SK-N-SH (cell line): ENCODE results near the gene PCYT2.

Experiments
- CHD2 ChIP-seq: fragments of 150-350 bp; IDR thresholded peaks from 2 replicates; pipeline ENCODE4 v1.6.1; 2018; ENCODE audit warnings: low read length; ENCODE audit not compliant: partially characterized antibody
- FOSL2 ChIP-seq: IDR thresholded peaks from 2 replicates; pipeline ENCODE4 v1.4.0; 2012; ENCODE audit warnings: low read depth, mild to moderate bottlenecking, moderate library complexity, borderline replicate concordance
- JUND ChIP-seq: IDR thresholded peaks from 2 replicates; pipeline ENCODE4 v1.4.0; 2012
- NFIC ChIP-seq: IDR thresholded peaks from 2 replicates; pipeline ENCODE4 v1.4.0; 2012; ENCODE audit warnings: borderline replicate concordance
- POLR2AphosphoS5 ChIP-seq: IDR thresholded peaks from 2 replicates; pipeline ENCODE4 v1.6.1; 2012; ENCODE audit warnings: low read depth, low read length
- RAD21 ChIP-seq: IDR thresholded peaks from 2 replicates; pipeline ENCODE4 v1.6.1; 2012; ENCODE audit warnings: mild to moderate bottlenecking, low read length
- RXRA ChIP-seq: IDR thresholded peaks from 2 replicates; pipeline ENCODE4 v1.4.0; 2012; ENCODE audit warnings: low read depth, mild to moderate bottlenecking, borderline replicate concordance
- SIN3A ChIP-seq: IDR thresholded peaks from 2 replicates; pipeline ENCODE4 v1.6.1; 2012; ENCODE audit warnings: low read depth, mild to moderate bottlenecking, low read length, moderate library complexity, borderline replicate concordance
- SMC3 ChIP-seq: IDR thresholded peaks from 2 replicates; pipeline ENCODE4 v1.6.1; 2012; ENCODE audit warnings: low read depth, low read length, improper control_type of control experiment
- TCF12 ChIP-seq: IDR thresholded peaks from 2 replicates; pipeline ENCODE4 v1.4.0; 2012
- TF ChIP-seq, protein P1 (sequence below): fragments of 200-600 bp; sonication (generic); IDR thresholded peaks from 2 replicates; pipeline ENCODE4 v1.6.1; 2017; ENCODE audit warnings: antibody characterized with exemption, mild to moderate bottlenecking, moderate library complexity
- TF ChIP-seq, protein P2 (sequence below): IDR thresholded peaks from 2 replicates; pipeline ENCODE4 v1.4.0; 2012; ENCODE audit warnings: low read depth, borderline replicate concordance
- TF ChIP-seq, protein P3 (sequence below): IDR thresholded peaks from 2 replicates; pipeline ENCODE4 v1.4.0; 2012; ENCODE audit warnings: low read depth, borderline replicate concordance

DNA sequence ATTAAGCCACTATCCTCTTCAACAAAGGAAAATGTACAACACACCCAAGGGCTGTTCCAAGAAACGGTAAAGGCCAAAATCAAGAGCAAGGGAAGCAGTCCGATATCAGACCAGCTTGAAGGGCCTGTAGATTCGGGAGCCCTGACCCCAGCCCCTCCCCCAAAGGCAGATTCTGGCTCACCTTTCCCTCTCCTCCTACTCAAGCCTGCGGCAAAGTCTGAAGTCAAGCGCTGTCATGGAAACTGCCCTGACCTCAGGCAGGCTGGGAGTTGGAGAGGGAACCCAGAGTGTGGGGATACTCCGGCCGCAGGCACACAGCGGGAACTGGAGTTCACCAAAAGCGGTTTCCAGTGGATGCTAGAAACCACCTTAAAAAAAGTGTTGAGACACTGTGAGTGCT is 21.6 kb downstream of the PCYT2 start:
- TF ChIP-seq SIN3A (no peak), CHD2 (no peak), POLR2AphosphoS5 (no peak), FOSL2 (no peak), RXRA (no peak), RAD21 (no peak), JUND (no peak), NFIC (no peak), SMC3 (no peak), TCF12 (no peak)
- TF ChIP-seq, protein P1, sequence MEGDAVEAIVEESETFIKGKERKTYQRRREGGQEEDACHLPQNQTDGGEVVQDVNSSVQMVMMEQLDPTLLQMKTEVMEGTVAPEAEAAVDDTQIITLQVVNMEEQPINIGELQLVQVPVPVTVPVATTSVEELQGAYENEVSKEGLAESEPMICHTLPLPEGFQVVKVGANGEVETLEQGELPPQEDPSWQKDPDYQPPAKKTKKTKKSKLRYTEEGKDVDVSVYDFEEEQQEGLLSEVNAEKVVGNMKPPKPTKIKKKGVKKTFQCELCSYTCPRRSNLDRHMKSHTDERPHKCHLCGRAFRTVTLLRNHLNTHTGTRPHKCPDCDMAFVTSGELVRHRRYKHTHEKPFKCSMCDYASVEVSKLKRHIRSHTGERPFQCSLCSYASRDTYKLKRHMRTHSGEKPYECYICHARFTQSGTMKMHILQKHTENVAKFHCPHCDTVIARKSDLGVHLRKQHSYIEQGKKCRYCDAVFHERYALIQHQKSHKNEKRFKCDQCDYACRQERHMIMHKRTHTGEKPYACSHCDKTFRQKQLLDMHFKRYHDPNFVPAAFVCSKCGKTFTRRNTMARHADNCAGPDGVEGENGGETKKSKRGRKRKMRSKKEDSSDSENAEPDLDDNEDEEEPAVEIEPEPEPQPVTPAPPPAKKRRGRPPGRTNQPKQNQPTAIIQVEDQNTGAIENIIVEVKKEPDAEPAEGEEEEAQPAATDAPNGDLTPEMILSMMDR = no peak
- TF ChIP-seq, protein P2, sequence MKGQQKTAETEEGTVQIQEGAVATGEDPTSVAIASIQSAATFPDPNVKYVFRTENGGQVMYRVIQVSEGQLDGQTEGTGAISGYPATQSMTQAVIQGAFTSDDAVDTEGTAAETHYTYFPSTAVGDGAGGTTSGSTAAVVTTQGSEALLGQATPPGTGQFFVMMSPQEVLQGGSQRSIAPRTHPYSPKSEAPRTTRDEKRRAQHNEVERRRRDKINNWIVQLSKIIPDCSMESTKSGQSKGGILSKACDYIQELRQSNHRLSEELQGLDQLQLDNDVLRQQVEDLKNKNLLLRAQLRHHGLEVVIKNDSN = no peak
- TF ChIP-seq, protein P3, sequence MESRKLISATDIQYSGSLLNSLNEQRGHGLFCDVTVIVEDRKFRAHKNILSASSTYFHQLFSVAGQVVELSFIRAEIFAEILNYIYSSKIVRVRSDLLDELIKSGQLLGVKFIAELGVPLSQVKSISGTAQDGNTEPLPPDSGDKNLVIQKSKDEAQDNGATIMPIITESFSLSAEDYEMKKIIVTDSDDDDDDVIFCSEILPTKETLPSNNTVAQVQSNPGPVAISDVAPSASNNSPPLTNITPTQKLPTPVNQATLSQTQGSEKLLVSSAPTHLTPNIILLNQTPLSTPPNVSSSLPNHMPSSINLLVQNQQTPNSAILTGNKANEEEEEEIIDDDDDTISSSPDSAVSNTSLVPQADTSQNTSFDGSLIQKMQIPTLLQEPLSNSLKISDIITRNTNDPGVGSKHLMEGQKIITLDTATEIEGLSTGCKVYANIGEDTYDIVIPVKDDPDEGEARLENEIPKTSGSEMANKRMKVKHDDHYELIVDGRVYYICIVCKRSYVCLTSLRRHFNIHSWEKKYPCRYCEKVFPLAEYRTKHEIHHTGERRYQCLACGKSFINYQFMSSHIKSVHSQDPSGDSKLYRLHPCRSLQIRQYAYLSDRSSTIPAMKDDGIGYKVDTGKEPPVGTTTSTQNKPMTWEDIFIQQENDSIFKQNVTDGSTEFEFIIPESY = no peak
